ENCODE results near the gene BEX4.

Gene BEX4

GRCh38 chrX:103258275-103258674 lies 43.4 kb downstream of the BEX4 start:
- ATAC-seq = no peak
- Mint-ChIP-seq H3K4me1 (peaks cover 13% of the 10 kb centered on the region), H3K27ac (no peak overlapping the region), H3K9me3 (no peaks in the 10 kb centered on the region), H3K27me3 (peaks cover 1% of the 10 kb centered on the region), H3K36me3 (ENCODE audit: low read depth) (peaks cover 7% of the 10 kb centered on the region), H3K4me3 (no peak overlapping the region)
- DNase-seq = no peak

Measured in activated naive CD8-positive, alpha-beta T cell treated with anti-CD3 and anti-CD28 coated beads, Interleukin-2, amount 50 U/mL, for 24 hours (primary cell).